HG03025 (cell line): ENCODE data around the gene HBM.
"Not testable (repeated sequence)": the region's sequence is repeated elsewhere in the genome, so short reads cannot be mapped to it uniquely, and the experiment has no call there.

Experiments used
- ATAC-seq: cut with Tn5 transposase; IDR thresholded peaks from one replicate; pipeline ENCODE4 v1.9.1; 2021; ENCODE audit warnings: mild to moderate bottlenecking, moderate library complexity; ENCODE audit not compliant: unreplicated experiment, low FRiP score

HBM gene

GRCh38 chr16:144797-145252 is 21.0 kb upstream of the HBM start:
- ATAC-seq = no peak

- no peak for ATAC-seq
These were observed 19.1 kb upstream of the HBM start for GRCh38 chr16:146646-147045.

GRCh38 chr16:149024-149660 is 16.6 kb upstream of the HBM start:
- ATAC-seq = no peak

GRCh38 chr16:152141-153128 is 13.3 kb upstream of the HBM start, which contains the start of gene HBZ:
Gene HBZ (plus strand): TSS chr16:152644. CDS start chr16:152910, 266 bp downstream.
- ATAC-seq = no peak

- ATAC-seq = not testable (repeated sequence)
These were observed 12.7 kb upstream of the HBM start for GRCh38 chr16:153129-153521.

GRCh38 chr16:153550-154216 is 12.1 kb upstream of the HBM start:
- ATAC-seq = not testable (repeated sequence)

GRCh38 chr16:154217-155030 is 11.4 kb upstream of the HBM start:
- ATAC-seq = no peak

GRCh38 chr16:155031-155398 is 10.8 kb upstream of the HBM start:
- no peak for ATAC-seq

GRCh38 chr16:159136-159849 is 6.5 kb upstream of the HBM start:
- ATAC-seq = no peak

- not testable (repeated sequence) for ATAC-seq
These were observed 5.5 kb upstream of the HBM start for GRCh38 chr16:160242-160641.

GRCh38 chr16:160691-161190 is 5.0 kb upstream of the HBM start:
- no peak for ATAC-seq

- no peak for ATAC-seq
These were observed 3.3 kb upstream of the HBM start for GRCh38 chr16:162271-162991.

- not testable (repeated sequence) for ATAC-seq
These were observed 2.6 kb upstream of the HBM start for GRCh38 chr16:163139-163538.

GRCh38 chr16:163696-164095 is 2.1 kb upstream of the HBM start:
- not testable (repeated sequence) for ATAC-seq

- not testable (repeated sequence) for ATAC-seq
These were observed 1.5 kb upstream of the HBM start for GRCh38 chr16:164134-164823.

GRCh38 chr16:164827-165538 is 795 bp upstream of the HBM start:
- ATAC-seq = no peak

GRCh38 chr16:166375-167121 is 770 bp downstream of the HBM start:
- ATAC-seq = no peak
